HepG2 (cell line): ENCODE data around the gene TMEFF1. TPM values are rescaled to one million over a fixed set of nuclear protein-coding genes. Genes with fewer than 3 reads are reported as not detected.

Experiments
- ATAC-seq: fragments of 200-7000 bp; cut with Tn5 transposase; 3 replicates; pipeline ENCODE4 v1.9.1; 2020; ENCODE audit warnings: mild to moderate bottlenecking, moderate library complexity
- BruUV-seq: library from RNA; stranded (reverse); fragments of 400-500 nt; replicated peaks from 2 replicates; lab custom pipeline; 2021; lab: Mats Ljungman, UMichigan
- CTCF ChIA-PET: fragments of 300-600 bp; formaldehyde crosslinking; extraction: SDS; loops from one replicate; lab custom pipeline; 2021; ENCODE audit warnings: low total read pairs, inconsistent platforms, low intra/inter-chr PET ratio; lab: Yijun Ruan, JAX
- POLR2A ChIA-PET: fragments of 350-600 bp; sonication (Branson Sonifier 250); formaldehyde crosslinking; loops from one replicate; lab custom pipeline; 2020; ENCODE audit warnings: antibody characterized with exemption, inconsistent platforms; lab: Yijun Ruan, JAX
- DNase-seq: peaks from one replicate; pipeline ENCODE4 v3.0.0-alpha.2; 2015; ENCODE audit warnings: low spot score
- FAIRE-seq: peaks from 3 replicates; lab custom pipeline; 2011; peaks lifted over from hg19 to GRCh38; lab: Jason Lieb, UNC
- H2AFZ ChIP-seq: one replicate; pipeline ENCODE4 v1.6.1; 2011; ENCODE audit warnings: low read length, inconsistent platforms
- H3K27ac ChIP-seq: fragments of 300-600 bp; 3 replicates; pipeline ENCODE4 v1.8.0; 2011; ENCODE audit warnings: mixed run types, mild to moderate bottlenecking, mixed read lengths, low read length, inconsistent platforms; ENCODE audit not compliant: insufficient read depth; ENCODE audit errors: extremely low read length
- H3K27me3 ChIP-seq, 2 experiments: fragments of 200-600 bp in 1 of 2; 2 replicates in 1 of 2; 3 replicates in 1 of 2; pipeline versions ENCODE4 v1.6.0 to v1.8.0; 2011; ENCODE audit warnings: low read length in 2 of 2, mild to moderate bottlenecking in 2 of 2, moderate library complexity in 2 of 2, inconsistent platforms in 1 of 2; ENCODE audit not compliant: insufficient read depth in 2 of 2, control insufficient read depth in 1 of 2
- H3K36me3 ChIP-seq, 2 experiments: fragments of 200-600 bp in 1 of 2; replicated peaks in 1 of 2; 2 replicates in 1 of 2; 3 replicates in 1 of 2; pipeline versions ENCODE4 v1.5.1 to v1.8.0; 2011; ENCODE audit warnings: low read length in 2 of 2, inconsistent platforms in 1 of 2; ENCODE audit not compliant: insufficient read depth in 2 of 2, control insufficient read depth in 1 of 2
- H3K4me1 ChIP-seq: 2 replicates; pipeline ENCODE4 v1.5.1; 2012; ENCODE audit warnings: low read length, inconsistent platforms; ENCODE audit not compliant: insufficient read depth
- H3K4me2 ChIP-seq: 2 replicates; pipeline ENCODE4 v1.6.0; 2011; ENCODE audit warnings: low read depth, low read length, inconsistent platforms
- H3K4me3 ChIP-seq, 3 experiments: fragments of 200-600 bp in 1 of 3; sonication (generic), shearing (Covaris generic) in 1 of 3; replicated peaks in 1 of 3; 2 replicates each; pipeline ENCODE4 v1.5.1; 2011 to 2016; ENCODE audit warnings: low read length in 3 of 3, inconsistent platforms in 2 of 3, low read depth in 2 of 3, mild to moderate bottlenecking in 2 of 3, control low read depth in 1 of 3, mixed read lengths in 1 of 3; ENCODE audit not compliant: insufficient read depth in 1 of 3
- H3K79me2 ChIP-seq: one replicate; pipeline ENCODE4 v1.6.1; 2011; ENCODE audit warnings: low read length, inconsistent platforms; ENCODE audit not compliant: insufficient read depth
- H3K9ac ChIP-seq: 2 replicates; pipeline ENCODE4 v1.6.0; 2011; ENCODE audit warnings: mild to moderate bottlenecking, low read depth, low read length, inconsistent platforms; ENCODE audit not compliant: insufficient read depth
- H3K9me3 ChIP-seq: 2 replicates; pipeline ENCODE4 v1.5.1; 2012; ENCODE audit warnings: mild to moderate bottlenecking, low read length
- H4K20me1 ChIP-seq: 2 replicates; pipeline ENCODE4 v1.6.0; 2011; ENCODE audit warnings: inconsistent platforms, mild to moderate bottlenecking, low read length, moderate library complexity; ENCODE audit not compliant: insufficient read depth
- ARNTL ChIP-seq: sonication (generic); formaldehyde crosslinking; IDR thresholded peaks from 2 replicates; pipeline ENCODE4 v1.4.0; 2020; ENCODE audit warnings: mild to moderate bottlenecking, missing genetic modification reagents
- MXI1 ChIP-seq: IDR thresholded peaks from 3 replicates; pipeline ENCODE4 v1.6.1; 2012; ENCODE audit warnings: low read depth, low read length, inconsistent platforms, borderline replicate concordance
- PCBP2 ChIP-seq: fragments of 200-400 bp; formaldehyde crosslinking; optimal IDR thresholded peaks from 2 replicates; pipeline ENCODE3; 2018; ENCODE audit warnings: low read length, low read depth; ENCODE audit not compliant: poor library complexity, severe bottlenecking
- TAF15 ChIP-seq: fragments of 200-400 bp; formaldehyde crosslinking; IDR thresholded peaks from one replicate; pipeline ENCODE4 v1.6.1; 2018; ENCODE audit warnings: mild to moderate bottlenecking, low read depth, low read length; ENCODE audit not compliant: poor library complexity, severe bottlenecking
- ZBTB21 ChIP-seq: sonication (generic); formaldehyde crosslinking; IDR thresholded peaks from 2 replicates; pipeline ENCODE4 v1.4.0; 2020; ENCODE audit warnings: missing genetic modification reagents
- ZNF12 ChIP-seq: sonication (generic); formaldehyde crosslinking; IDR thresholded peaks from 2 replicates; pipeline ENCODE4 v1.5.0; 2020; ENCODE audit warnings: missing genetic modification reagents
- ZNF207 ChIP-seq: fragments of 450-650 bp; IDR thresholded peaks from 2 replicates; pipeline ENCODE4 v1.6.1; 2016; ENCODE audit warnings: antibody characterized with exemption, borderline replicate concordance
- ZNF224 ChIP-seq: sonication (generic); formaldehyde crosslinking; IDR thresholded peaks from 2 replicates; pipeline ENCODE4 v1.5.0; 2020; ENCODE audit warnings: mild to moderate bottlenecking, missing genetic modification reagents
- ZNF24 ChIP-seq: fragments of 450-650 bp; IDR thresholded peaks from 2 replicates; pipeline ENCODE4 v1.6.1; 2017; ENCODE audit warnings: antibody characterized with exemption, mild to moderate bottlenecking
- ZNF34 ChIP-seq: sonication (generic); formaldehyde crosslinking; IDR thresholded peaks from 2 replicates; pipeline ENCODE4 v1.4.0; 2020; ENCODE audit warnings: mild to moderate bottlenecking, missing genetic modification reagents, borderline replicate concordance
- ZNF709 ChIP-seq: sonication (generic); formaldehyde crosslinking; IDR thresholded peaks from 2 replicates; pipeline ENCODE4 v1.5.0; 2020; ENCODE audit warnings: mild to moderate bottlenecking, missing genetic modification reagents
- WGBS: methylation state at CpG from one replicate; pipeline ENCODE4 v1.1.6; 2017; ENCODE audit warnings: low lambda C conversion rate; 5-methylcytosine and 5-hydroxymethylcytosine counted together
- in situ Hi-C: cut with HindIII; loops from 2 replicates; pipeline ENCODE4 v1.10.0; 2017; ENCODE audit warnings: low pct_unique_long_range_greater_than_20kb; ENCODE audit not compliant: extremely low pct_ligation_motif_present
- intact Hi-C: fragments of 100-400 bp; cut with micrococcal nuclease; formaldehyde crosslinking; loops from one replicate; pipeline ENCODE4 v1.10.0; 2022; ENCODE audit not compliant: unreplicated experiment
- polyA plus RNA-seq, 8 experiments: library from polyadenylated mRNA; depleted of rRNA in 3 of 8; stranded (reverse) in 7 of 8; unstranded in 1 of 8; fragments of >200 nt; fragmentation: Illumina TruSeq in 4 of 8; extraction: Trizol in 4 of 8; gene quantifications; 2 replicates each; pipeline versions ENCODE4 v1.2.1 to v1.2.3, GENCODE V29; 2011 to 2016; ENCODE audit warnings: low read depth in 4 of 8, missing spikeins in 1 of 8, mixed read lengths in 1 of 8; ENCODE audit not compliant: insufficient read depth in 1 of 8
- total RNA-seq, 5 experiments: library from RNA; depleted of rRNA; stranded (reverse); fragments of >200 nt; fragmentation: Illumina TruSeq; extraction: Trizol; gene quantifications; 2 replicates each; pipeline ENCODE4 v1.2.3, GENCODE V29; 2016; ENCODE audit warnings: low read depth in 1 of 5
- TF ChIP-seq, protein P1 (sequence below): sonication (generic); formaldehyde crosslinking; IDR thresholded peaks from 2 replicates; pipeline ENCODE4 v1.8.1; 2023; ENCODE audit warnings: mild to moderate bottlenecking, missing genetic modification reagents, borderline replicate concordance
- TF ChIP-seq, protein P2 (sequence below): sonication (generic); formaldehyde crosslinking; IDR thresholded peaks from 2 replicates; pipeline ENCODE4 v1.9.0; 2021; ENCODE audit warnings: missing genetic modification reagents, mild to moderate bottlenecking, borderline replicate concordance
- TF ChIP-seq, protein P3 (sequence below): sonication (generic); formaldehyde crosslinking; conservative IDR thresholded peaks from 2 replicates; pipeline ENCODE4 v1.4.0; 2020; ENCODE audit warnings: missing genetic modification reagents

The TMEFF1 gene
- total and polyA plus RNA-seq, 2 of the 13 experiments (the other 11 are each of a cell fraction or from before 2014, with no cell fraction given), result 0.87 to 1.9 TPM

DNA sequence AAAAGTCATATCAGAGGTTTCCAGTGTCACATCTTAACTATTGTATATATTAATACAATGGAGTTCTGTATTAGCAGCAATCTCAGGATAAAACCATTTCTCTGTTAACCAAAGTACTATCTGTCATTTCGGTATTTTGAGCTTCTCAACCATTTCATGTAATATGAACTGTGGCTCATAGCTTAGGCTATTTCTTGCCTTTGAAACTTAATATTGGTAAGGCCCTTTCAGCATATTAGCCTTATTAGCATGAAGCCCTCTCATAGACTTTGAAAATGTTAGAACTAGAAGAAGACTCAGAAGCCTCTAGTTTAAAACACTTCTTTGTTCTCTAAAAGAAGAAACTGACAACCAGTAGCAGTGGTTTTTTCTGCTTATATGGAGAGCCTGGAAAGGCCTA is 105.7 kb downstream of the TMEFF1 start:
- intact Hi-C loops, result no loop called here
- Histone ChIP-seq H3K27me3 (no peaks in the 10 kb centered on the region), H3K9me3 (no peaks in the 10 kb centered on the region), H2AFZ (no peak overlapping the region), H3K9ac (no peak overlapping the region), H3K4me1 (no peaks in the 10 kb centered on the region), H3K36me3 (no peaks in the 10 kb centered on the region), H3K4me3 (no peak overlapping the region), H3K27ac (no peak overlapping the region)
- ChIA-PET POLR2A (no interaction called here), CTCF (no interaction called here)
- ATAC-seq, result no peak
- DNase-seq, result no peak
- WGBS, result 100% methylated on average over 1 of the region's 1 CpG
- TF ChIP-seq ZNF207 (no peak), MXI1 (no peak), ZNF24 (no peak), ZNF34 (CRISPR knock-in tag) (no peak), ZNF709 (CRISPR knock-in tag) (no peak), ZNF12 (CRISPR knock-in tag) (no peak), ARNTL (CRISPR knock-in tag) (no peak), ZBTB21 (CRISPR knock-in tag) (no peak), TAF15 (no peak), ZNF224 (CRISPR knock-in tag) (no peak), PCBP2 (no peak)
- TF ChIP-seq, protein P1, sequence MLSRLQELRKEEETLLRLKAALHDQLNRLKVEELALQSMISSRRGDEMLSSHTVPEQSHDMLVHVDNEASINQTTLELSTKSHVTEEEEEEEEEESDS (CRISPR knock-in tag), result no peak
- TF ChIP-seq, protein P2, sequence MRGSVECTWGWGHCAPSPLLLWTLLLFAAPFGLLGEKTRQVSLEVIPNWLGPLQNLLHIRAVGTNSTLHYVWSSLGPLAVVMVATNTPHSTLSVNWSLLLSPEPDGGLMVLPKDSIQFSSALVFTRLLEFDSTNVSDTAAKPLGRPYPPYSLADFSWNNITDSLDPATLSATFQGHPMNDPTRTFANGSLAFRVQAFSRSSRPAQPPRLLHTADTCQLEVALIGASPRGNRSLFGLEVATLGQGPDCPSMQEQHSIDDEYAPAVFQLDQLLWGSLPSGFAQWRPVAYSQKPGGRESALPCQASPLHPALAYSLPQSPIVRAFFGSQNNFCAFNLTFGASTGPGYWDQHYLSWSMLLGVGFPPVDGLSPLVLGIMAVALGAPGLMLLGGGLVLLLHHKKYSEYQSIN (CRISPR knock-in tag), result no peak
- TF ChIP-seq, protein P3, sequence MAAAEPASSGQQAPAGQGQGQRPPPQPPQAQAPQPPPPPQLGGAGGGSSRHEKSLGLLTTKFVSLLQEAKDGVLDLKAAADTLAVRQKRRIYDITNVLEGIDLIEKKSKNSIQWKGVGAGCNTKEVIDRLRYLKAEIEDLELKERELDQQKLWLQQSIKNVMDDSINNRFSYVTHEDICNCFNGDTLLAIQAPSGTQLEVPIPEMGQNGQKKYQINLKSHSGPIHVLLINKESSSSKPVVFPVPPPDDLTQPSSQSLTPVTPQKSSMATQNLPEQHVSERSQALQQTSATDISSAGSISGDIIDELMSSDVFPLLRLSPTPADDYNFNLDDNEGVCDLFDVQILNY, result no peak
- TF ChIP-seq, all 625 proteins: peak for 0
- H3K79me2 ChIP-seq, result no peaks in the 10 kb centered on the region
- BruUV-seq, result no TSS peak
- no peak for FAIRE-seq
- in situ Hi-C loops, result loop anchor here (25.0 kb wide), 2 partner anchors 541 to 1416 kb away; no protein-coding TSS in a partner anchor
- H3K4me2 ChIP-seq, result no peak overlapping the region
- H4K20me1 ChIP-seq, result no peaks in the 10 kb centered on the region
